DMS 273 treated with DMSO at 0.1 percent for 48 hours (cell line): ENCODE results near the gene PDE7B.
"Not testable (repeated sequence)": the region's sequence is repeated elsewhere in the genome, so short reads cannot be mapped to it uniquely, and the experiment has no call there.

Experiments
- DNase-seq: peaks from one replicate; lab custom pipeline; 2025; lab: John Stamatoyannopoulos, UW

The PDE7B gene

DNA sequence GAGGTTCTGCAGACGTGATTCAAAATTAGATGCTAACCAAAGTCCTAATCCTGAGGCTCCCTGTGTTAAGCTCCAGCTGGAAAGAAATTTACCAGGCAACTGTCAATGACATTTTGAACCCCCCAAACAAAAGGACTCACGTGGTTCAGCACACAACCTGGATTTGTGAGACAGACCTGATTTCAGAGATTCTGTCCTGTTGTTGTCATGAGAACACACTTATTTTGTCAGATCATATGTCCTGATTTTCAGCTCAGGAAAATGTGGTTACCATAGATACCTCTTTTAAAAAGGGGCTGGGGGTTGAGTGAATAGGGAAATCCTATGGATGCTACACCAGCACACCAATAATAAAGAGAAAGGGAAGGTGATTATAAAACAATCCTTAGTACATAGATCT lies 337.0 kb downstream of the PDE7B start:
- DNase-seq = no peak

DNA sequence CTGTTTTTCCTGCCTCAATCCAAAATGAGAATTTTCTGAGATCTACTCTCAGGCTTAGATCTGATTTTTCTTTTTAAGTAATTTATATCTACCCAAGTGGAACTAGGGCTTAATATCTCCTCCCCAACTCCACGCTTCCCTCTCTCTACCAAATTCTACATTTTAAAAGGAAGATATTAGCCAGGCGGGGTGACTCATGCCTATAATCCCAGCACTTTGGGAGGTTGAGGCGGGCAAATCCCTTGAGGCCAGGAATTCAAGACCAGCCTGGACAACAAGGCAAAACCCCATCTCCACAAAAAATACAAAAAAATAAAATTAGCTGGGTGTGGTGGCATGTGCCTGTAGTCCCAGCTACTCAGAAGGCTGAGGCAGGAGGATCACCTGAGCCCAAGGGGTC lies 337.6 kb downstream of the PDE7B start:
- DNase-seq = no peak

DNA sequence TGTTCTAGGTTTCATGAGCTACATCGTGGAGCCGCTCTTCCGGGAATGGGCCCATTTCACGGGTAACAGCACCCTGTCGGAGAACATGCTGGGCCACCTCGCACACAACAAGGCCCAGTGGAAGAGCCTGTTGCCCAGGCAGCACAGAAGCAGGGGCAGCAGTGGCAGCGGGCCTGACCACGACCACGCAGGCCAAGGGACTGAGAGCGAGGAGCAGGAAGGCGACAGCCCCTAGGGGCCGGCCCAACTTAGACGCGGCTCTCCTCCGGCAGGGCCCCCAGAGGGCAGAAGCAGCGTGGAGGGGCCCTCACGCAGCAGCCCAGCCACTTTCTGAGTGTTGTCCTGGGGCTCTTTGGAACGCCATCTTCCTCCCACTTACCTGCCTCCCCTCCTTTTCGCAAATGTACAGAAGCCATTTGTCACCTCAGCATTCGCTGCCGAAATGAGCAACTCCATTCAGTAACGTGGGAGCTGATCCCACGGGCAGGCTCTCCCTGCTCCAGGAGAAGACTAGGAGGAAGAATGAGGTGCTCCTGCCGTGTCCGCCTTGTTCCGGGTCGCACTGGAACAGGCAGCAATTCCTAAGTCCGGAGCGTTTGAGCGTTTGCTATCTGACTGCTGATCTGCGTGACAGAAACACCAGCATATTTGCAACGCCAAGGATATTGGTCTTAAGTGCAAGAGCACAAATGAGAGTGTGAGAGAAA lies 340.3 kb downstream of the PDE7B start:
- no peak for DNase-seq

DNA sequence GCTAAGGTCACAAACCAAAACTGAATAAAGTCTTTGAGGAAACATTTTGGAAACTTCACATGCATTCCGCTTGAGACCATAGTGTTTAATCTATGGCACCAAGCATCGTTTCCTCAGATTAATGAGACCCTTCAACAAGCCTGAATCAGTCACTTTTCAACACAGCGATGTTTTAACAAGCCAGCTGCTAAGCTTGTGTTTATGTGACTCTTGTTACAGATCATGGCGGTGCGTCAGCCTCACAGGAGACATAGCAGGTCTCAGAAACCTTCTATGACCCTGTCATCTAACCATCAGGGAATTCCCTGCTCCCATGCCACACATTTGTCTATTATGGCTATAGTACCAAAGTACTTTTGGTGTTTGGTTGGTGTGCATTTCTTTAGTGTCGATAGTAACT lies 341.4 kb downstream of the PDE7B start:
- DNase-seq = no peak

DNA sequence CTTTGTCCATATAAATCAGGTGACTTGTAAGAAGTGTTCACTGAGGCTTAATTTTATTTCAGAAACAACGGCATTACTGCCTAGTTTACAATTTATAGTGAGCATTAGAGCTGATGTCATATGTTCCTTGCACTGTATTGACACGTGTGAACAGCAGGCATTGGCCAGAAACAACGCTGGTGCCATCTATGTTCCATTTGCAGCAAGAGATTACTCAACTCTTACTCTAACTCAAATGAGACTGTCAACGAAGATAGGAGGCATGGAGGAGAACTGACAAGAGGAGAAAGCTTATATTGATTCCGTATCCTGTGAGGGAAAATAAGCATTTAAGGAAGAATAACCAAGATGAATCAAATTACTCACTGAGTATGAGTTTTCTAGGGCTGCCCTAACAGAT lies 350.2 kb downstream of the PDE7B start:
- DNase-seq = no peak

DNA sequence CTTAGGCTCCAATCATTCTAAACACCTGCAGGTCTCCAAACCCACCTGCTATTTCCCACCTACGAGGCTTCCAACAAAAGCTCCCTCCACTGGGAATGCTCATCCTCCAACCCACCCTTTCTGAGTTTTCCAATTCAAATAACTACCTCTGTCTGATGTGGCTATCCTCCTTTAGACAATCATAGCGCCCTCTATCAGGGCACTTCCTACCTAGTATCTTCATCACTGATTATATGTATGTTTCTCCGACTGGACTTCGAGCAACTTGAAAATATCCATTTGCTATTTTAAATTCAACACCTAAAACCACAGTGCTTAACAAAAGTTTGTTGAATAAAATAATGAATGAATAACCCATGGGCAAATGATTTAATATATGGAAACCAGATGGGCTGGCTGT lies 357.3 kb downstream of the PDE7B start:
- DNase-seq = no peak

DNA sequence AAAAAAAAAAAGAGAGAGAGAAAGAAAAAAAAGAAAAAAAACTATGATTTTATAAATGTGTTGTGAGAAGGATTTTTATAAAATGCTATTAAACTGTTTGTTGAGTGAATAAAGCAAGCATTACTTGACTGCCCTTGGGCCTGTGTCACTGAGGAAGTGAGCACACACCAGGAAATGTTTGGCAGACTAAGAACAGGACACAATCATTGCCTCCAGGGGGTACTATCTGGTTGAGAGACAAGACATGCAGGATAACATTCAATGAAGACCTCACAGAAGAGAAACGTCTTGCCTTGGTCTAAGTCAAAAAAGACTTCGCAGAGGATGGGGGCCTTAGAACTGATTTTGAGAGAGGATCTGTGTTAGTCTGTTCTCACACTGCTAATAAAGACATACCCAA lies 358.0 kb downstream of the PDE7B start:
- DNase-seq = no peak

DNA sequence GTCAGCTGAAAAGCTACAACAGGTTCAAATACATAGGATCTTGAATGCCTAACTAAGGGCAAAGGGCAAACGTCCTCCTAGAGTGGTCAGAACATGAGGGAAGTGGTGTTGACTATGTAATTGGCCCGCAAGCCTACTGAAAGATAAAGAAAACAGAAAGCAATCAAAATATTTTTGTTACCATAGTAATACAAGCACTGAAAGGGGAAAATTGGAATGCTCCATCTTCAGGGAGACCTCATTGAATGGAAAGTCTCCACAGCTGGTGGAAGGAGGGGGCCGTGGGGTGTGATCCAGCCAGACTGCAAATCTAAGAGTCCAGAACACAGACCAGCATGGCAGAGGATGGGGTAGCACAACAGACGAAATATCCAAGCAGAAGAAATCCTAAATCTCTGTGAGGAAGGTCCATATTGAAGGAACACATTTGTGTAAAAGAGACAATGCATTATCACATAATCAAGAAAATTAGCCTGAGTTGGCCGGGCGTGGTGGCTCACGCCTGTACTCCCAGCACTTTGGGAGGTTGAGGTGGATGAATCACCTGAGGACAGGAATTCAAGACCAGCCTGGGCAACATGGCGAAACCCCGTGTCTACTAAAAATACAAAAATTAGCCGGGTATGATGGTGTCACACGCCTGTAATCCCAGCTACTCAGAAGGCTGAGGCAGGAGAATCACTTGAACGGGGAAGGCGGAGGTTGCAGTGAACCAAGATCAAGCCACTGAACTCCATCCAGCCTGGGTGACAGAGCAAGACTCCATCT lies 359.1 kb downstream of the PDE7B start:
- no peak for DNase-seq

DNA sequence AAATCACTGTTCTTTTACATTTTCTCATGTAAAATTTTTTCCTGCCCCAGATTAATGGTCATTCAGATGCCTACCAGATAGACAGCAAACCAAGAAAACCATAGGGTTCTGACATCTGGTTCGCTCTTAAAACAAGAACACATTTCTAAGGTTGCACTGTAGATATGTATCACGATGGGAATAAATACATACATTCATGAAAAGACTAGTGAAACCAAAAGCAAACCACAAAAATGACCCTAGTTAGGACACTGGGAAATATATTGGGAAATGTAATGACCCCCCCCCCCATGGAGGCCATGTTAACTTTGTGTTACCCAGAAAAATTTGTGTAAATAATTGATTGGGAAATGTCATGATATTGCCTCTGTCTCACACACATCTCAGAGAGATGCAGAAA lies 361.1 kb downstream of the PDE7B start:
- DNase-seq = no peak

DNA sequence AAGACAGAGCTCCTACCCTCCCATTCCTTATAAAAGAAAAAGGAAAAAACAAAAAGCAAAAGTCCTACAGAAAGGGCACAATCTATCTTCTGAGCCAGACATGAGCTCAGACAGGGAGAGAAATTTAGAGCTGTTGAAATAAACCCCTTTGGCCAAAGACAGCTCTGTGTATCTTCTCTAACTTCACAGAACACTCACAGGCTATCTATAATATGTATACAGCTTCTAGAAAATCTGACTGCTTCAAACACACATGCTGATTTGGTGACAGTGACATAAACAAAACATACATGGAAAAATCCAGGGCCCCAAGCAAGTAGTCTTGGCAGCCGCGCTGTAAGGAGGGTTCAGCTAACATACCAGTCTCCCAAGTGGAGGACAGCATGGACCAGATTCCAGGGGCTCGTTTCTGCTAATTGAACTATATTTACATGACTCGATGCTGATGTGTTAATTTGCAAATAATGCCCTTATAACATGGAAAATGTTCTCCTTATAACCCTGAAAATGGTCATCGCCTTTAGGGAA lies 361.6 kb downstream of the PDE7B start:
- DNase-seq = no peak

DNA sequence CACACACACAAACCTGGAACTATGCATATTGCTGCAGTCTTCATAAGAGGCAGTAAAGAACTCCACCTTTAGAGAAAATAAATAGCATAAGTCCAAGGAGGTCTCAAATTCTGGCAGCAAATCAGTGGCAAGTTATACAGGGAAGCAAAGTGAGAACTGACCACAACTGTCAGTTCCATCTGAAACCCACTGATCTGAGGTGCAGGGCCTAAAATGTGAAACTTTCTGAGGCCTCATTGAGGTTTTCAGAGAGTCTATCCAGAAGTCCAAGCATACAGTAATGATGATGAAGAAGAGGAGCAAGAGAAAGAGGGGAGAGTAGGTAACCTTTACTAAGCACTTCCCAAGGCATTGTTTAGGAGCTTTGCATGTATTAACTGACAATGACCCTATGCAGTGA lies 362.4 kb downstream of the PDE7B start:
- no peak for DNase-seq

DNA sequence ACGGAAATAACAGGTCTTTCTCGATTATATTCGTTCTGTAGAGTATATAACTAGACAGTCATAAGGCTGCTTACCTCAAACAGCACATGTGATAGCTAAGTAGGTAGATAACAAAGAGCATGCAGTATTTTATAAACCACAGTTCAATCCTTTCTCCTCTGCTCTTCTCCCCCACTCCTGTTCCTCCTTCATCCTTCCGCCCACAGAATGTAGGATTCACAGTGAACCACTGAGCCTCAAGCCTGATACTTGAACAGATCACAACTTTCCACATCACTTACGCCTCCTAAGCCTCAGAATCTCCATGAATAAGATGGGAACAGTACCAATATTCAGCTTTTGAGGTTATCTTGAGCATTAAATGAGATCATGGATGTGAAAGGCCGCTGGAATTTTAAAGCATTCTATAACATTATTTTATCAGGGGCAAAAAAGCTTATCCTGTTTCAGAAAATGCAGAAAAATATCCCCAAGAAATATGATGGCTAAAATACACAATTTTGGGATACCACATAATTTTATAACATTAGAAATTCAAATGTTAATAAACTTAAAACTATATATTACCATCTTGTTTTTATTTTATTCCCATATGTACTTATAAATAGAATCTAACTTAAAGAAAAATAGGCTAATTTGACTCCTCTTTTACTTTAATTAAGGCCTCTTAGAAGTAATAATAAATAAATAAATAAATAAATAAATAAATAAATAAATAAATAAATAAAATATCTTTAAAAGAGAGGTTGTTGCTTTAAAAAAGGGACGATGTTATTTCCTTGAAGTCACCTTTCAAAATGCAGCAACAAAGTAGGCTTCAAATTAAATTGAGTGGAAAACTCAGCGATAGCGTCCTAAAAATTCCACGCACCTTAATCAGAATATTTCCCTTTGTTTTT lies 365.3 kb downstream of the PDE7B start:
- no peak for DNase-seq

DNA sequence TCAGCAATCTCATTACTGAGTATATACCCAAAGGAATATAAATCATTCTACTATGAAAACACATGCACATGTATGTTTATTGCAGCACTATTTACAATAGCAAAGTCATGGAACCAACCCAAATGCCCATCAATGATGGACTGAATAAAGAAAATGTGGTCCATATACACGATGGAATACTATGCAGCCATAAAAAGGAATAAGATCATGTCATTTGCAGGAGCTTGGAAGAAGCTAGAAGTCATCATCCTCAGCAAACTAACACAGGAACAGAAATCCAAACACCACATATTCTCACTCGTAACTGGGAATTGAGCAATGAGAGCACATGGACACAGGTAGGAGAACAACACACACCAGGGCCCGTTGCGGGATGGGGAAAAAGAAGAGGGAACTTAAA lies 373.5 kb downstream of the PDE7B start:
- not testable (repeated sequence) for DNase-seq

DNA sequence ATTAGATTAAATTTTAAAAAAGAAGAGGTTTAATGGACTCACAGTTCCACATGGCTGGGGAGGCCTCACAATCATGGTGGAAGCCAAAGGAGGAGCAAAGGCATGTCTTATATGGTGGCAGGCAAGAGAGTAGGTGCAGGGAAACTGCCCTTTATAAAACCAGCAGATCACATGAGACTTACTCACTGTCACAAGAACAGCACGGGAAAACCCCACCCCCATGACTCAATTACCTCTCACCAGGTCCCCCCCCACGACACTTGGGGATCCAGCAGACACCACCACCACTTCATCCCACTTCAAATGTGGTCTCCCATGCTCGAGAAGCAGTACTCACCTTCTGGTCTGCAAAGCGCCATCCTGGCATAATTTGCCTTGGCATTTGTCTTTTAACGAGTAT lies 374.0 kb downstream of the PDE7B start:
- no peak for DNase-seq

DNA sequence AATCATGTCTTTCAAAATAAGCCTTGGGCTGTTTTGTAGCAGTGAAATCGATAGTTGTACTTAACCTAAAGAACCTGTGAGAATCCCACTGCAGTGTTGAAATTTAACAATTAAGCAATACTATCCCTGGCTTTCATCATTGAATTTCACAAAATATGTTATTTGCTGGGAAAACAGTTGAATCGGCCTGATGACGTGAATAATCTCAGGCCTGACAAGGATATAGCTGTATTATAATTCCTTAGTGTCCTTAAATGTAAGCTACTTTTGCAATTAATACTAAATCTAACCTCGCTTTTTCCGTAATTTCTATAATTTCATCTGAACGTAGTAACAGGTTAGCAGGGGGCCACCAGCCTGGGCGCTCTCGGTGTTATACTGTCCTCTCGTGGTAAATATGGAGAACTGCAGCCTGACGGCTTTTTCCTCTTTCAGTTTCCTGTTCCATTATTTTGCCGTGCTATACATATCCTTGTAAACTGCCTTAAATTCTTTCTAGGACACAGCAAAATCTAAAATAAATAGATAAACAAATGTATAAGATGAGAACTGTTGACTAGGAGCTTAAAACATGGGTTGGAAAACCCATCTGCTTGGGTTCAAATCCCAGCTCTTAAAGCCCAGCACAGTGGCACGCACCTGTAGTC lies 374.6 kb downstream of the PDE7B start:
- no peak for DNase-seq

DNA sequence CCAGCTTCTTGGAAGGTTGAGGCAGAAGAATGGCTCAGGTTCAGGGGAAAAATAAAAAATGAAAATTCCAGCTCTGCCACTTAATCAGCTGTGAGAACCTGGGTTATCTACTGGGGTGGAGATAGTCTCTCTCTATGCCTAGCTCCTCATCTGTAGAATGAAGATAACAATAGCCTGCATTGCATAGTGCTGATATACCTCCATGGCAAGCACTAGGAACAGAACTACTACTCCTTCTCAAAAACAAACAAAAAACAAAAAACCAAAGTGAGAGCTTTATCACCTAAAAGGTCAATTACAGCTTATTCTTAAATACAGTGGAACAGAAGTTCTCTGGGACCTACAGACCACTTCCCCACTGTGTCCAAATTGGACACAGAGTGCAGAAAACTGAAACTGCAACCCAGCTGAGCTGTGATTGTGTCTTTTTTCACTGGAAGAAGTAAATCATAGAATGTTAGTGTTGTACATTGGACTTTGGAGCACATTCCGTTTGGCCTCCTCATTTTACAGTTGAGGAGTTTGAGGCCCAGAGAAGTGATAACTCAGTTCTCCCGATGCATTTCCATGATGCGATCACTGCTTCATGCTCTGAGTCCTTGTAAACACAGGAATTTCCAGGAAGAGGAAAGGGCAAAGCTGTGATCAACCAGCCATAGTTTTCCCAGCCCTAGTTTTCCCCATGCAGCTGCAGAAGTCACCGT lies 375.3 kb downstream of the PDE7B start:
- no peak for DNase-seq

DNA sequence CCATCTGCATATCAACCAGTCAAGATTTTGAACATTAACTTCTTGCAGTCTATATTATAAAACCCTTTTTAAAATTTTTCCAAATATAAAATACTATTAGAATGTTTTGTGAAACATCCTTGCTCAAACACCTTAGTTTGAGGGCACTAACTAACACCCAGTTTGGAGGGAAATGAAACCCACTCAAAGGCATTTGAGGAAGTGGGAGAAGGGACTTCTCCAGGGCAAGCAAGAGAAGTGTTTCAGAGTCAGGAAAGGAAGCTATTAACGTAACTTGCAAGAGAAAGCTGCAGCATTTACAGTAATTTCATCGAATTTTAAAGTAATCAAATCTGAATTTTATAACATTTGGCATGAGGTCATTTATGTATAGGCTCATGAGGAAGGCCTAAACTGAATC lies 377.3 kb downstream of the PDE7B start:
- no peak for DNase-seq

DNA sequence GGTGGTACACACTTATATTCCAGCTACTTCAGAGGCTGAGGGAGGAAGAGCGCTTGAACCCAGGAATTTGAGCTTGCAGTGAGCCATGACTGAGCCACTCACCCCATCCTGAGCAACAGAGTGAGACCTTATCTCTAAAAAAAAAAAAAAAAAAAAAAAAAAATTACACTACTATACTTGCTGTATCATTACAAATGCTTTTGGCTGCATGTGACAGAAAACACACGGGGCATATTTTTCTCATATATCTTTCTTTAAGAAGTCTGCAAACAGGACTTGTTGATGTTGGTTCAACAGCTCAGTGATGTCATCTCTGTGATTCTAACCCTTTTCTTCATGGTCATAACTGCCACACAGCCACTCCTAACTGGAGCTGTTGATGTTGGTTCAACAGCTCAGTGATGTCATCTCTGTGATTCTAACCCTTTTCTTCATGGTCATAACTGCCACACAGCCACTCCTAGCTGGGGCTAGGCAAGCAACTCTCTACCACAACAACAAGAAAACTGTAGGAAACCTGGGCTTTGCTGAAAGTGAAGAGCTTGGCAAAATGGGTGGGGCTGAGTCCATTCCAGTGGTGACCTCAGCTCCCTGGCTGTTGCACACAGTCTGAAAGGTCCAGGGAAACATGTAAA lies 378.8 kb downstream of the PDE7B start:
- DNase-seq = no peak

DNA sequence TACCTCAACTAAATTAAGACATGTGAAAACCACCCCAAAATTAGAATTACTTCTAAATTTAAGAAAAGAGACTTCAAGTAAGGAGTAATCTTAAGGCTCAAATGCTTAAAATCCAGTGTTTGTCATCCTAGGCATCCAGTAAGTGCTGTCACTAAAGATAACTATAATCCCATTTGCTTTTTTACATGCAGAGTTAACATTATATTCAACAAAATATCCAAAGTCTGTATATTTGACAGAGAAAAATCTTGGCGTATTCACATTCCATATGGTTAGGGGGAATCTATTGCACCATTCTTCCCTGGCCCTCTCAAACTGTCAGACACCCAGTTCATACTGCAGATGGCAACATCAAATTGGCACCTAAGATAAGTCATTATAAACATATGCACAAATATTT lies 381.2 kb downstream of the PDE7B start:
- no peak for DNase-seq

DNA sequence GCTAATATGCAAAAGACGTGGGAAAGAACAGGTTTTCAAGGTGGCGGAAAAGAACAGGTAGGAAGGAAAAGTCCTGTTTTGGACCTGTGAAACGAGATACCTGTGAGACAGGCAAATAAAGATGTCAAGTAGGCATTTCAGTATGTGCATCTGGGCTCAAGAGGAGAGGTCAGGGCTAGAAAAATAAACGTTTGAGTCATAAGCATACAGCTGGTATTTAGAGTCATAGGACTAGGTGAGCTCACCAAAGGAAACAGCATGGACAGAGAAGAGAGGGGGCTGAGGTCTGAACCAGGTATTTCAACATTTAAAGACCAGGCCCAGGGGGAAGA lies 383.7 kb downstream of the PDE7B start:
- DNase-seq = no peak
